Transverse colon (tissue), 4 donors: ENCODE measurements around the gene ABHD12.

ENCODE experiments used
- CTCF ChIP-seq, 5 experiments: fragments of 200-600 bp in 3 of 5; fragments of 450-650 bp in 2 of 5; sonication (generic) in 3 of 5; IDR thresholded peaks; 1 replicate in 2 of 5; 2 replicates in 3 of 5; pipeline ENCODE4 v1.5.1; 2016 to 2017; ENCODE audit warnings: antibody characterized with exemption in 5 of 5, inconsistent platforms in 3 of 5, mild to moderate bottlenecking in 2 of 5, moderate library complexity in 1 of 5
- EP300 ChIP-seq: sonication (generic); formaldehyde crosslinking; IDR thresholded peaks from one replicate; pipeline ENCODE4 v1.6.1; 2017; ENCODE audit warnings: antibody characterized with exemption, low read depth
- POLR2A ChIP-seq: fragments of 450-650 bp; IDR thresholded peaks from one replicate; pipeline ENCODE4 v1.6.1; 2016; ENCODE audit warnings: antibody characterized with exemption, mild to moderate bottlenecking, moderate library complexity
- POLR2AphosphoS5 ChIP-seq, 3 donors: sonication (generic); formaldehyde crosslinking; IDR thresholded peaks; one replicate each; pipeline ENCODE4 v1.6.1; 2016; ENCODE audit warnings: antibody characterized with exemption in 3 of 3

DNA sequence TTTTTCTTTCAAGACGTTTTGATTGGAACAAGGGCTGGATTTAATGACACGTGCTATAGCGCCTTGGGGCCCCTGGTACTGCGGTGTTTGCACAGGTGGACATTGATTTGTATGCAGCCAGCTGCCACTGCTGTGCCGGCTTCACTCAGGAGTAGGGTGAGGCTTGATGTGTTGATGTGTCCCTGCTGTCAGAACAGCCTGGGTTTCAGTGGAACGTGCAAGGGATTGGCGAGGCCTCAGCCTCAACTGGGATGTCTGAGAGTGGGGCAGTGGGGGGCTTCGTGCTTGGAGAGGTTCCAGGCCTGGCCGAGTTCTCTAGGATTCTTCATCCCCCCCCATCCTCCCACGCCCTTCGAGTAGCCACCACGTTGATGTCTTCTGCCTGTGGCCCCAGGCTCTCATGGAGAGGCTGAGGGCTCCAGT lies 119.8 kb downstream of the ABHD12 start:
- TF ChIP-seq CTCF (IDR thresholded peaks at IDR 0.05) (no peak), EP300 (no peak), POLR2A (no peak), POLR2AphosphoS5 (IDR thresholded peaks at IDR 0.05) (no peak)
